ENCODE measurements around the gene S100P.

Gene S100P

DNA sequence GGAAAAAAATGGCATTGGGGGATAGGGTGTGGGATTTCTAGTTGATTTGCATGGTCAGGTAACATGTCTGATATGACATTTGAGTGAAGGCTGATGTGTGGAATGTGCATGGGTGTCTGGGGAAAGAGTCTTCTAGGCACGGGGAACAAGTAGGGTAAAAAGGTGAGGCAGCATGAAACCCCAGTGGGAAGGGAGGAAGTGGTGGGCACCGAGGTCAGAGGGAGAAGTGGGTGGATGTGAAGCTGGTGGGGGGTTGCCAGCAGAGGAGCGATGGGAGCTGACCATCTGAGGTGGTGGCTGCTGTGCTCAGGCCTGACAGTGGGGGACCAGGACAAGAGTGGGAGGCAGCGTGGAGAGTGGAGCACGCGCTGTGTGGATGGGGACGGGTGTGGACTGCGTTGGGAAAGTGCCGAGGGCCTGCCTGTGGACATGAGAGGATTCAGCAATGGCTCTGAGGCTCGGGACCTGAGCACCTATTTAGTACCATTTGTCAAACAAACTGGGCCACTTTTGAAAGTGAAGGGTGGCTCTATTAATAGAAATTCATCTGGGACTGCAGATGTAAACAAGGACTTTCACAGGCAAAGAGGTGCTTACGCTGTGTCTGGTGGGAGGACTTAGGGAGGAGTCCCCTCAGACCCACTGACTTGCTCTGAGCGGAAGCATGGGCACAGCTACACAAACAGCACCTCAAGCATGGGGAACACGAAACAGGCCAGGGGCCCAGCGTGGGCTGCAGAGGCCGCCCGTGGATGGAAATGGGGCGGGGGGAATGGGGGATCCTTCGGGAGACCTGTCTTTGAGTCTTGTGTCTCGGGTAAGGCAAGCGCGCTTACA, 16.7 kb upstream of the S100P start:
- no peak for TF ChIP-seq ZFX (IDR thresholded peaks at IDR 0.05)
- TF ChIP-seq, protein P1, sequence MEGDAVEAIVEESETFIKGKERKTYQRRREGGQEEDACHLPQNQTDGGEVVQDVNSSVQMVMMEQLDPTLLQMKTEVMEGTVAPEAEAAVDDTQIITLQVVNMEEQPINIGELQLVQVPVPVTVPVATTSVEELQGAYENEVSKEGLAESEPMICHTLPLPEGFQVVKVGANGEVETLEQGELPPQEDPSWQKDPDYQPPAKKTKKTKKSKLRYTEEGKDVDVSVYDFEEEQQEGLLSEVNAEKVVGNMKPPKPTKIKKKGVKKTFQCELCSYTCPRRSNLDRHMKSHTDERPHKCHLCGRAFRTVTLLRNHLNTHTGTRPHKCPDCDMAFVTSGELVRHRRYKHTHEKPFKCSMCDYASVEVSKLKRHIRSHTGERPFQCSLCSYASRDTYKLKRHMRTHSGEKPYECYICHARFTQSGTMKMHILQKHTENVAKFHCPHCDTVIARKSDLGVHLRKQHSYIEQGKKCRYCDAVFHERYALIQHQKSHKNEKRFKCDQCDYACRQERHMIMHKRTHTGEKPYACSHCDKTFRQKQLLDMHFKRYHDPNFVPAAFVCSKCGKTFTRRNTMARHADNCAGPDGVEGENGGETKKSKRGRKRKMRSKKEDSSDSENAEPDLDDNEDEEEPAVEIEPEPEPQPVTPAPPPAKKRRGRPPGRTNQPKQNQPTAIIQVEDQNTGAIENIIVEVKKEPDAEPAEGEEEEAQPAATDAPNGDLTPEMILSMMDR (conservative IDR thresholded peaks at IDR 0.05): no peak
- no peak overlapping the region for H3K27ac ChIP-seq

- H3K27ac ChIP-seq: no peak overlapping the region
- no peak for TF ChIP-seq ZFX (IDR thresholded peaks at IDR 0.05)
- TF ChIP-seq, protein P1 (conservative IDR thresholded peaks at IDR 0.05): no peak
Measured at GRCh38 chr4:6680372-6681034, 13.2 kb upstream of the S100P start.

- no peak overlapping the region for H3K27ac ChIP-seq
- no peak for TF ChIP-seq ZFX (IDR thresholded peaks at IDR 0.05)
- TF ChIP-seq, protein P1 (conservative IDR thresholded peaks at IDR 0.05): peak; percentile 75
Measured at GRCh38 chr4:6681191-6681590, 12.5 kb upstream of the S100P start.

- TF ChIP-seq, protein P1 (conservative IDR thresholded peaks at IDR 0.05): no peak
- TF ChIP-seq ZFX (IDR thresholded peaks at IDR 0.05): no peak
- H3K27ac ChIP-seq: no peak overlapping the region
Measured at GRCh38 chr4:6682862-6683590, 10.7 kb upstream of the S100P start.

- H3K27ac ChIP-seq: no peak overlapping the region
- TF ChIP-seq ZFX (IDR thresholded peaks at IDR 0.05): no peak
- TF ChIP-seq, protein P1 (conservative IDR thresholded peaks at IDR 0.05): no peak
Measured at GRCh38 chr4:6684656-6685055, 9.0 kb upstream of the S100P start.

DNA sequence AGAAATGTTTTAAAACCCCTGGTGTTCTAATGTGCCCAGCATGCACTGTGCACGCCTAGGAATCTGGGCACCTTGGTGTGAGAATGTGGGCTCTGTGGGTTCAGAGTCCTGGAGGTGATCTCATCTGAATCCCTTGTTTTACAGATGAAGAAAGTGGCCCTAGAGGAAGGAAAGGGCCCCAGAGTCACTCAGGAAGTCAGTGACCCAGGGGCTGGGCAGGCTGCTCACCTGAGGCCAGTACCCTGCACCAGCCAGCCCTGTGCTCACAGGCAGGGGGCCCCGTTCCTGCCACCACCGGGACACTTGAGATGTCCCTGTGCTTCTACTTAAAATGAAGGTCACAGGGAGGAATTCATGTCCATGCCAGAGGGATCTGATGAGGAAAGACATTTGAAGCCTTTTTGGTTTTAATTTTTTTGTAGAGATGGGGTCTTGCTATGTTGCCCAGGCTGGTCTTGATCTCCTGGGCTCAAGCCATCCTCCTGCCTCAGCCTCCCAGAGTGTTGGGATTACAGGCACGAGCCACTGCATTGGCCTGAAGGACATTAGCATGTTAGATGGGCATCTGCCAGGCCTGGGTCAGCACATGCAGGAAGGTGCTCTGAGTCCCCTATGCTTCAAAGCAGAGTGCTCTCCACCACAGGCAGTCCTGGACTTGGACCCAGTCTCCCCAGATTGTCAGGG, 7.4 kb upstream of the S100P start:
- peak overlapping the region; percentile 89; the same call in 1 of the 2 replicates for H3K27ac ChIP-seq
- TF ChIP-seq ZFX (IDR thresholded peaks at IDR 0.05): no peak
- TF ChIP-seq, protein P1 (conservative IDR thresholded peaks at IDR 0.05): no peak; the same call in 1 of the 2 replicates

All from C4-2B (cell line).